ENCODE measurements around the gene MAML2.

- TF ChIP-seq CTCF (IDR thresholded peaks at IDR 0.05) (no peak), ZFX (IDR thresholded peaks at IDR 0.05; ENCODE audit: borderline replicate concordance) (no peak)
Measured at GRCh38 chr11:96332126-96332771, 10.7 kb downstream of the MAML2 start.

All from 22Rv1 (cell line).